GM23338 (cell line): Measurements from ENCODE around the gene COL26A1. TPM values are rescaled to one million over a fixed set of nuclear protein-coding genes. Genes with fewer than 3 reads are reported as not detected.
A peak's percentile ranks its signal among the peaks of the same experiment; 100 is the strongest.

ENCODE experiments used
- ATAC-seq: fragments of 200-7000 bp; cut with Tn5 transposase; 3 replicates; pipeline ENCODE4 v1.9.1; 2020
- DNase-seq: peaks from one replicate; pipeline ENCODE4 v3.0.0-alpha.2; 2015; ENCODE audit warnings: low spot score
- H2AFZ ChIP-seq: fragments of 200-600 bp; sonication (generic); 2 replicates; pipeline ENCODE4 v1.8.0; 2016; ENCODE audit warnings: antibody characterized with exemption, mild to moderate bottlenecking, moderate library complexity
- H3F3A ChIP-seq: fragments of 200-600 bp; sonication (generic); replicated peaks from 2 replicates; pipeline ENCODE4 v1.8.0; 2017; ENCODE audit warnings: antibody characterized with exemption, mixed run types, low read depth
- H3K27ac ChIP-seq: fragments of 200-600 bp; sonication (generic); 2 replicates; pipeline ENCODE4 v1.6.1; 2016; ENCODE audit warnings: low read depth
- H3K27me3 ChIP-seq: fragments of 200-600 bp; sonication (generic); 2 replicates; pipeline ENCODE4 v1.8.0; 2016; ENCODE audit warnings: mild to moderate bottlenecking, mixed run types, moderate library complexity; ENCODE audit not compliant: insufficient read depth
- H3K36me3 ChIP-seq: fragments of 200-600 bp; sonication (generic); 2 replicates; pipeline ENCODE4 v1.8.0; 2016; ENCODE audit warnings: mild to moderate bottlenecking; ENCODE audit not compliant: insufficient read depth
- H3K4me1 ChIP-seq: fragments of 200-600 bp; sonication (generic); 2 replicates; pipeline ENCODE4 v1.8.0; 2016; ENCODE audit warnings: mild to moderate bottlenecking, moderate library complexity; ENCODE audit not compliant: insufficient read depth
- H3K4me2 ChIP-seq: fragments of 200-600 bp; sonication (generic); 2 replicates; pipeline ENCODE4 v1.7.1; 2017; ENCODE audit warnings: mixed run types
- H3K4me3 ChIP-seq: fragments of 200-600 bp; sonication (generic); 2 replicates; pipeline ENCODE4 v1.6.1; 2016; ENCODE audit warnings: mixed run types
- H3K79me2 ChIP-seq: fragments of 200-600 bp; sonication (generic); replicated peaks from 2 replicates; pipeline ENCODE4 v1.8.0; 2017; ENCODE audit warnings: mild to moderate bottlenecking; ENCODE audit not compliant: insufficient read depth
- H3K9me2 ChIP-seq: fragments of 200-600 bp; sonication (generic); 2 replicates; pipeline ENCODE4 v1.8.0; 2017; ENCODE audit not compliant: insufficient read depth
- H4K20me1 ChIP-seq: fragments of 200-600 bp; sonication (generic); replicated peaks from 2 replicates; pipeline ENCODE4 v1.8.0; 2017; ENCODE audit warnings: mild to moderate bottlenecking; ENCODE audit not compliant: insufficient read depth
- H3K27ac Mint-ChIP-seq: 2 replicates; pipeline ENCODE4 v1.8.0; 2020; ENCODE audit warnings: inconsistent platforms, mild to moderate bottlenecking, moderate library complexity, mixed read lengths
- H3K27me3 Mint-ChIP-seq: 3 replicates; pipeline ENCODE4 v1.8.0; 2022; ENCODE audit warnings: low read depth, mild to moderate bottlenecking, moderate library complexity, mixed read lengths, inconsistent platforms; ENCODE audit not compliant: insufficient read depth, poor library complexity
- H3K36me3 Mint-ChIP-seq: 3 replicates; pipeline ENCODE4 v1.8.0; 2021; ENCODE audit warnings: low read depth, mild to moderate bottlenecking, inconsistent platforms, moderate library complexity, mixed read lengths
- H3K4me1 Mint-ChIP-seq: 3 replicates; pipeline ENCODE4 v1.8.0; 2020; ENCODE audit warnings: mild to moderate bottlenecking, inconsistent platforms, mixed read lengths
- H3K4me3 Mint-ChIP-seq: 3 replicates; pipeline ENCODE4 v1.8.0; 2021; ENCODE audit warnings: moderate library complexity, mild to moderate bottlenecking, inconsistent platforms, mixed read lengths
- H3K9me3 Mint-ChIP-seq: 3 replicates; pipeline ENCODE4 v1.8.0; 2020; ENCODE audit warnings: moderate library complexity, mild to moderate bottlenecking, inconsistent platforms, mixed read lengths
- REST ChIP-seq: IDR thresholded peaks from one replicate; pipeline ENCODE4 v1.6.1; 2018; ENCODE audit warnings: antibody characterized with exemption; ENCODE audit not compliant: unreplicated experiment
- polyA plus RNA-seq: library from polyadenylated mRNA; unstranded; fragments of >200 nt; fragmentation: Nextera tagmentation; extraction: Ambion mirVana; gene quantifications from 2 replicates; pipeline ENCODE4 v1.2.1, GENCODE V29; 2016
- total RNA-seq: library from RNA; depleted of rRNA; stranded (reverse); fragments of >200 nt; shearing (Covaris generic); gene quantifications from 2 replicates; pipeline ENCODE4 v1.2.3, GENCODE V29; 2014

COL26A1 gene
- total and polyA plus RNA-seq, 2 experiments from 2014 or later: 17.8 to 55.0 TPM

GRCh38 chr7:101550641-101551541 lies 188.2 kb downstream of the COL26A1 start:
- no peak for TF ChIP-seq REST
- H3K9me2 ChIP-seq: no peaks in the 10 kb centered on the region
- no peak overlapping the region for H3K4me2 ChIP-seq
- no peaks in the 10 kb centered on the region for H3K79me2 ChIP-seq
- no peak overlapping the region for H3K4me3 ChIP-seq
- H3K36me3 Mint-ChIP-seq: peaks cover 13% of the 10 kb centered on the region
- no peak overlapping the region for H3K27ac ChIP-seq
- ATAC-seq (peak; percentile 33; the same call in 2 of the 3 replicates), DNase-seq (peak; percentile 12)
- no peaks in the 10 kb centered on the region for H3F3A ChIP-seq
- H3K4me1 Mint-ChIP-seq: no peaks in the 10 kb centered on the region
- no peaks in the 10 kb centered on the region for H3K27me3 ChIP-seq
- no peak overlapping the region for H3K4me3 Mint-ChIP-seq
- H3K9me3 Mint-ChIP-seq: no peaks in the 10 kb centered on the region
- H2AFZ ChIP-seq: no peak overlapping the region
- H4K20me1 ChIP-seq: no peaks in the 10 kb centered on the region
- no peaks in the 10 kb centered on the region for H3K4me1 ChIP-seq
- H3K27me3 Mint-ChIP-seq: peaks cover 4% of the 10 kb centered on the region
- 0 out of 2 replicates have a peak, but pooled peaks cover 5% of the 10 kb centered on the region for H3K36me3 ChIP-seq
- H3K27ac Mint-ChIP-seq: no peak overlapping the region

GRCh38 chr7:101553018-101553770 lies 190.5 kb downstream of the COL26A1 start:
- no peaks in the 10 kb centered on the region for H3K9me3 Mint-ChIP-seq
- H3K4me1 Mint-ChIP-seq: no peaks in the 10 kb centered on the region
- H3K9me2 ChIP-seq: no peaks in the 10 kb centered on the region
- no peak overlapping the region for H3K4me3 ChIP-seq
- no peak overlapping the region for H3K27ac ChIP-seq
- H3K27me3 Mint-ChIP-seq: peaks cover 1% of the 10 kb centered on the region
- H2AFZ ChIP-seq: no peak overlapping the region
- no peaks in the 10 kb centered on the region for H3K79me2 ChIP-seq
- no peaks in the 10 kb centered on the region for H3K27me3 ChIP-seq
- no peaks in the 10 kb centered on the region for H3K4me1 ChIP-seq
- H3K27ac Mint-ChIP-seq: no peak overlapping the region; the same call in 1 of the 2 replicates
- H3K36me3 ChIP-seq: no peaks in the 10 kb centered on the region
- TF ChIP-seq REST: no peak
- DNase-seq: no peak
- H4K20me1 ChIP-seq: no peaks in the 10 kb centered on the region; the same call in 1 of the 2 replicates
- peaks cover 8% of the 10 kb centered on the region; the same call in 1 of the 3 replicates for H3K36me3 Mint-ChIP-seq
- no peaks in the 10 kb centered on the region for H3F3A ChIP-seq
- H3K4me3 Mint-ChIP-seq: no peak overlapping the region
- no peak overlapping the region for H3K4me2 ChIP-seq
- ATAC-seq: no peak
